Activated T-cell treated with anti-CD3 and anti-CD28 coated beads for 24 hours (primary cell): ENCODE data around the gene SP6.

Source experiments
- DNase-seq: peaks from one replicate; pipeline ENCODE4 v3.0.0-alpha.2; 2020; ENCODE audit warnings: low read depth

SP6 gene

DNA sequence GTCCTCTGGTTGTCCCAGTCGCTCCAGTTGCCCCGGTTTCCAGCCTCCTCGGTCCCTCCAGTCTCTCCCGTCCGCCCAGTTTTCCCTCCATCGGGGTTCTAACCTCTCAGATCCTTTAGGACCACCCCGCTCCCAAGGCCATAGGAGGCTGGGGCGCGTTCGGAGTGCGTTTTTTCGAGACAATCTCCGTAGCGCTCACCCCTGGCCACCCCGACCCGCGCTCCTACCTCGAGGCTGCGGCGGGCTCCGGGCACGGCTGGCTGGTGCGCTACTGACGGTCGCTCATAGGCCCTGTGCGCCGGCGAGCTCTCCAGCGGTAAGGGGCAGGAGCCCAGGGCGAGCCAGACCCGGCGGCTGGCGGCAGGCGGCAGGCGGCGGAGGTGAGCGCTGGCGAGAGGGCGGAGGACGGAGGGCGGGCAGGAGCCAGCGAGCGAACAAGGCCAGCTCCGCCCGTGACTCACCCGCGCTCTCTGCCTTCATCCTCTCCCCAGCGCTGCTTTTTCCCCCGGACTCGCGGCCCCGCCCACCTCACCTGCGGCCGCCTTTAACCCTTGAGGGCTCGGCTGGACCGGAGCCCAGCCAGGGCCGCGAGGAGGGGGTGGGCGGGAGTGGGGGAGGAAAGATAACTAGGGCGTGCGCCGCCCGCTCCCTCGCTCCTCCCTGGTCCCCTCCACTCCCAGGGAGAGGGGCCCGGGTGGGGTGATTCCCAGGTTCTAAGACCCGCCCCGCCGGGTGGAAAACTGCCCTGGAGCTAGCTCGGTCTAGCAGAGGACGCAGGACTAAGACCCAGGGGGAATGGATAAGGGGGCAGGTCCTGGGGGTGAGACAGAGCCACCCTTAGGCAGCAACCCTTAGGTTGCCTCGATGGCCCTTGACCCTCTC lies at the start of gene SP6:
TSS of gene SP6 (minus strand) at position 472 of the 882 bp plus-strand sequence. CDS start 2,734 bp downstream, outside the sequence.
- DNase-seq: peak; percentile 57

DNA sequence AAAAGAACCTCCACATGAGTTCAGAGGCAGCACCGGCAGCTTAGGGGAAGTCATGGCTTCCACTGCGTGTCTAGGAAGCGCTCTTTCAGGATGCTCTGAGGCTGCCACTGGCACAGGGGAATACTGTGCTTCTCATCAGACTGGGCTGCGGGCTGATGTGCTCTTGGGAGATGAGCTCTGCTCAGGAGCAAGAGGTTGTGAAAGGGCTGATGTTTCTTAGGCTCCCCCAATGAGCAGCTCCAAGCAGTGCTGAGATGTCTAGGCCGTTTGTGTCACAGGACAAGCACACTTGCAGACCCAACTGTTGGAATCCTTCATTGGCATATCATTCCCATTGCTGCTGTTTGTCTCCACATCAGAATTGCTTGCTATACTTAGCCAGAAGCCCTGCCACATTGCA lies 48.7 kb upstream of the SP6 start:
- DNase-seq: no peak

DNA sequence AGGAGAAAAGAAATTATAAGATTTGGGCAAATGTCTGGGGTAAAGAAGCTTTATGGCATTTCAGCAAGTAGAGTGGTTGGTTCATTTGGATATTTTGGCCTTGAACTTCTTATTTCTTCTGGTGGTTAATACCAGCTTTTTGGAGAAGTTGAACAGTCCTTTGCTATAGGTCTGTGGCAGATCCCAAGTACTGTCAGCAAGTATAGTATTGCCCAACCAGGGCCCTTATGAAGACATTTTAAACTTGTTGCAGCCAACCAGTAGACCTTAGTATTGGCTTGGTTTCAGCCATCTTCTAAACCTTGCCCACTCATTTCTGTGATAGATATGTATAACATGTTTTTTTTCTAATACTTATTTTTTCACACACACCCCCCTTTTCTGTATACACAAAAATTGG lies 47.3 kb upstream of the SP6 start:
- DNase-seq: no peak

DNA sequence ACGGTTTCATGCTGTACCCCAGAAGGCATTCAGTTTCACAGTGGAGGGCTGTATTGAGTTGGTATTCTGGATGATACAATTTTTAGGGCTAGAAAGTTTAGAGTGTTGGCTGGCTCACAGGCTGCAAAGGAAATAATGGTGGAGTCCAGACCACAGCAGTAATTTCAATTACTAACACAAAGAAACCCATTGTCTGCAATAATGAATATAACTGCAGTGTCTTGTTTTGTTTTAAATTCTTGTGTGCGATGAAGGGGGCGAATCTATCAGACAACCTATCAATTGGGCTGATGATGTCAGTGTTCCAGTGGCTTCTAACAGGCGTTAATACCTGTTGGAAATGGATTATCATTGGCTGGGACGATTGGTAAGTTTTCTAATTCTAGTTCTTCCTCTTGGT lies 46.6 kb upstream of the SP6 start:
- DNase-seq: no peak

DNA sequence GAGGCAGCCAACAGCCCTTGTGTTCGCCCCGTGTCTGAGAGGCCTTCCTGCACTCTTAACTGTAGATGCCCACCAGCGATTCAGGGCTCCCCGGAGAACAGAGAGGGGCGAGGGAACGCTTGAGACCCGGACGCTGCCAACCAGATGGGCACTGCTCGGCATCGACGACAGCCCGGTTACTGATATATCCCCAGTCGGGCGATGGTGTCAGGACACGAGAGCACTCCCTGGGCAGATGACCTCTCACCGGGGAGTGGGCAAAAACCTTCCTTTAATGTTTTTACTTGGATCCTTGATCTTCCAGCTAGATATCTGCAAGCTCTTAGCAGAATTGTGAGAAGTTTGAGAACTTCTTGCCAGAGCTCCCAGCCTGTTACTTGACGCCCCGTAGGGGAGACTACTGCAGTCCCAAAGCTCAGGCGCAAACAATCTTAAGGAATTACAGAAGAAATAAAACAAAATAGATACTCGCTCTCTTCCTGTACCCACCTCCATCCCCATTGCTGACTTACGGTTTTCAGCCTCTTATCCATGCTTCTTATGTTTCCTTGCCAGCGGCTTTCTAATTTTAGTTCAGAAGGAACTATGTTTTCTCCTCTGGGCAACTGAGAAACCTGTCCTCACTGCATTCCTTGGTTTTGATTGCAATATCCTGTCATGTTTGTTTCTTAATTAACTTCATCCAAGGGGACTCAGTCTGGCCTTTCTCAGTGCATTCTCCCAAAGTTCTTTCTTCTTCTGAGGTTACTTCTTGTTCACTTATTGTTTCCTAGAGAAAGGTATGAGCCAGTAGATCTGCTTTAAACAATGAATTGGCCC lies 45.9 kb upstream of the SP6 start:
- no peak for DNase-seq

DNA sequence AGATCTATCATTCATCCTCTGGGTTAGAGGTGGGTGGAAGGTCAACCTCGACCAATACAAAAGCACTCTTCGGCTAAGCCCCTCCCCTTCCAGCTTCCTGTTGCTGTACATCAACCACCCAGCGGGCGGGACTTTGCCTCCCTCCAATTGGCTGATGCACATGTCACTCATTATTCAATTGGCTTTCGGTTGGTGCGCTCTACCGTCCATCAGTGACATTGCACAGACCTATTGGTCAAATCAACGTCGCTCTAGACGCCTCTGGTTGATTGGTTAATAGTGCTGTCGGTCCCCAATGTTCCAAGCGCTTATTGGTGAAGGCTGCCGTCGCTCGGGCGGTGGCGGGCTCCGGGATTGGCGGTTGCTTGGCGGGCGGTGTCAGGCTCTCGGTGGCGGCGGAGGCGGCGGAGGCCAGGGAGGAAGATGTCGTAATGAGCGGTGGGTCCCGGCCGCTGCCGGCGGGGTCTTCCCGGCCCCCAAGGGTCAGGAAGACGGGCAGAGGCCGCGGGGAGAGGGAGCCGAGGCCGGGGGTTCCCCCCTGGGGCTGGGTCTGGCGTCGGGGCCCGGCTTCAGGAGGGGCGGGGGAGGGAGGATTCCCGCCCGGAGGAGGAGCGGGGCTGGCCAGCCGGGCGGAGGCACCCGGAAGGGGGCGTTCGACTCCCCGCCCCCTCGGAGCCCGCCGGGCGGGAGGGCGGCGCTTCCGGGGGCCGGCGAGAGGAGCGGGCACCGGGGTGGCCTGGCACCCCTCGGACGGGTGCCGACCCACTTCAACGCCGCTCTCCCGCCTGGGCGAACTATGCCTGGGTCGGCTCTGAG lies 45.1 kb upstream of the SP6 start, which contains the start of gene SP2:
TSS of gene SP2 (plus strand) at position 381 of the 816 bp plus-strand sequence. CDS start at position 432, 51 bp downstream.
- peak; percentile 100 for DNase-seq

DNA sequence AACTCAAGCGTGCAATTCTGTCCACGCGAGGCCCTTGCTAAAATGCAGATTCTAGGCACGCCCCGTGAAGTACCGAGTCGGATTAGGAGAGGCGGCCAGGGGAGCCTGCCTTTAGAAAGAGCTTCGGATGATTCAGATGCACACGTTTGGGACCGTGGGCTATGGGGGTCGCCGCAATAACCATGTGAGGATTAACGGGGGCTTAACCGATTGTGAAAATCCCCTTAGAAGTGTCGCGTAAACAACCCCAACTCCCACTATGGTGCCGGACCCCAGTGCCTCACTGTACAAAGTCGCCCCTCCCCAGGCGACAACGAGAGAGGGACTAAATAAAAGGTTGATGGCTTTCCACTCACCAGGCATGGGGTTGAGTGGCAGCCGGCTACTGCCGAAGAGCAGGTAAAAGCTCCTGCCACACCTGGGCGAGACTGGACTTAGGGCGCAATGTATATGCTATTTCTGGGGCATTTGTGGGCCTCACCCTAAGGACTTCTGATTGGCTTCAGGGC lies 44.4 kb upstream of the SP6 start:
- no peak for DNase-seq

DNA sequence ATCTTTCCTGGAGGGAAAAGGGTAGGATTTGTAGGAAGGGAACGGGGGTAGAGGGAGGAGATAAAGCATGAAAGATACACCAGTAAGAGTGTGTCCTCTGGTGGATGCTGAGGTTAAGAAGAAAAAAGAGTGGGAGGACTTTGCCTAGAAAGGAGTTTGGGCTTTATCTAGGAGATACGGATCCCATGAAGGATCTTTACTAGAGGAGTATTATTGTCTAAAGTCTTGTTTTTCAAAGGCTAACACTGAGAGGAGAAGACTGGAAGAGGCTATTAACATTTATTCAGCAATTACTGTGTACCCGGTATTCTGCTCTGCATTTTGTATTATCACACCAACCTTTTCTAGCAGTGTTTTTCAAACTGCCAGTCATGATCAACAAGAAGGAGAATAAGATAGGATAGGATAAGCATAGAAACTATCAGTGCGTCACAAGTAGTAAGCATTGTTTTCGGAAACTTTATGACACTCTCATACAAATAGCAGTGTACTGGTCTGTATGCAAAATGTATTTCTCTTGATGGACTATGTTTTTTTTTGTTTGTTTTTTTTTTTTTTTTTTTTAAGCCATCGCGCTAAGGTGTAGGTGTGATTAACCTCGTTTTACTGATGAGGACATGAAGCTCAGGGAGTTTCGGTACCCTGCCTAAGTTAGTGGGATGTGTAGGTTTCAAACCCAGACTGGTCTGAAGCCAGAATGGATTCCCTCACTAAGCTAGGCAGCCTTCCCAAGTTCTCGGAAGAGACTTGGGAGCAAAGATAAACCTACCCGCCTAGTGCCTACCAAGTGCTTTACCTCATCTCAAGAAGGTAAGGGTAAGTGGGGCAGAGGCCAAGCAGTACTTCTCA lies 43.8 kb upstream of the SP6 start:
- no peak for DNase-seq

DNA sequence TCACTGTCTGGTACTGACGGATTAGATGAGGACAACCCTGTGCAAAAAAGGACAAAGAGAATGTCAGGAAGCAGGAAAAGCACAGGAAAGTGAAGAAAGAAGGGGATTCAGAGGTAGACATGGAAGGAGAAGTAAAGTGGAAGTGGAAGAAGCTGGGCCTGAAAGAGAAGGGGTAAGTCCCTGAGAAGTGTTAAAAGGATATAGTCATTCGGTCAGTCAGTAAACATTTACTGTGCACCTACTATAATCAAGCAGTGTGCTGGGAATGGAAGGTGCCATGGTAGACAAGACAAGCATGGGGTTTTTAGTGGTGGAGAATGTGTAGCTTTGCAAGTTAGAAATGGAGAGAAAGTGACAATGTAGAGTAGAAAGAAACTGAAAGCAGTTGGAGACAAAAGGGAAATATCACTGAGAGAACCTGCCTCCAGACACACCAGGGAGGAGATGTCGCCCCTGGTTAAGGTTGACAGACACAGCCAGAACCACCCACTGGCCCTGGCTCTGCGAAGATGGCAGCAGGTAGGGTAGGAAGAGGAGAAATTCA lies 40.7 kb upstream of the SP6 start:
- no peak for DNase-seq

DNA sequence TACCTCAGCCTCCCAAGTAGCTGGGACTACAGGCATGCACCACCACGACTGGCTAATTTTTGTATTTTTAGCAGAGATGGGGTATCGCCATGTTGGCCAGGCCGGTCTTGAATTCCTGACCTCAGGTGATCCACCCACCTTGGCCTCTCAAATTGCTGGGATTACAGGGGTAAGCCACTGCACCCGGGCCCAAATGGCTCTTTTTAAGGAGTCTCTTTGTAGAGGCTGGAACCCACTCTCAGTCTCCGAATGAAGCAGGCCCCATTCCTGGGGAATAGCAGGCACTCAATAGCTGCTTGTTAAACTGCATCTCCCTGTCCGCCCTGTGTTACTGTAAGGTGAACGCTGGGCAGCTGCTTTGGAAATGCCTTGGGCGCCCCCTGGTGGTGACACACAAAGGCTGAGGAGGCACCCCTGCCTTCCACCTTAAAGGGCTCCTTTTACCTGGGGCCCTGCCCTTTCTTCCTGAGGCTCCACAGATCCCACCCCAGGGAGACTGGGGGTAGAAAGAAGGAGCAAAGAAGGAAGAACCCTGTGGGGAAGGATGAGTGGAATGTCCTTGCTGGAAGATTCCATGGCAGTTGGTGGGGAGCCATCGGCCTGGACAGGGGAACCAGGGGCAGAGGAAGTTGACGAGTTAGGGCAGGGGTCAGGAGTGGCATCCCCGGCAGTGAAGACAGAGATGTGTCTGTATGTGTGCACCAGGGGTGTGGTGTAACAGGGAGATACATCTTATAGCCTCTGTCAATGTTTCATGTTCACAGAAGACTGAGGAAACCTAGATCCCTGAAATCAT lies 39.0 kb upstream of the SP6 start:
- DNase-seq: peak; percentile 86

DNA sequence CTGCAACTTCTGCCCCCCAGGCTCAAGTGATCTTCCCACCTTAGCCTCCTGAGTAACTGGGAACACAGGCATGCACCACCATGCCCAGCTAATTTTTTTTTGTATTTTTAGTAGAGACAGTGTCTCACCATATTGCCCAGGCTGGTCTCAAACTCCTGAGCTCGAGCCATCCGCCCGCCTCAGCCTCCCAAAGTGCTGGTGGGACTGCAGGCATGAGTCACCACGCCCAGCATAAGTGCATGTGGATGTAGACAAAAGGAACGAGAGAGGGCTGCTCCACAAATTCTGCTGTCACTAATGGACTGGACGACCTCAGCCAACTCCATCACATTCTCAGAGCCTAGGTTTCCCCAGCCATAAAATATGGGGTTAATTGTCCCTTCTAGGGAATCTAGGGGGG lies 37.3 kb upstream of the SP6 start:
- DNase-seq: no peak

DNA sequence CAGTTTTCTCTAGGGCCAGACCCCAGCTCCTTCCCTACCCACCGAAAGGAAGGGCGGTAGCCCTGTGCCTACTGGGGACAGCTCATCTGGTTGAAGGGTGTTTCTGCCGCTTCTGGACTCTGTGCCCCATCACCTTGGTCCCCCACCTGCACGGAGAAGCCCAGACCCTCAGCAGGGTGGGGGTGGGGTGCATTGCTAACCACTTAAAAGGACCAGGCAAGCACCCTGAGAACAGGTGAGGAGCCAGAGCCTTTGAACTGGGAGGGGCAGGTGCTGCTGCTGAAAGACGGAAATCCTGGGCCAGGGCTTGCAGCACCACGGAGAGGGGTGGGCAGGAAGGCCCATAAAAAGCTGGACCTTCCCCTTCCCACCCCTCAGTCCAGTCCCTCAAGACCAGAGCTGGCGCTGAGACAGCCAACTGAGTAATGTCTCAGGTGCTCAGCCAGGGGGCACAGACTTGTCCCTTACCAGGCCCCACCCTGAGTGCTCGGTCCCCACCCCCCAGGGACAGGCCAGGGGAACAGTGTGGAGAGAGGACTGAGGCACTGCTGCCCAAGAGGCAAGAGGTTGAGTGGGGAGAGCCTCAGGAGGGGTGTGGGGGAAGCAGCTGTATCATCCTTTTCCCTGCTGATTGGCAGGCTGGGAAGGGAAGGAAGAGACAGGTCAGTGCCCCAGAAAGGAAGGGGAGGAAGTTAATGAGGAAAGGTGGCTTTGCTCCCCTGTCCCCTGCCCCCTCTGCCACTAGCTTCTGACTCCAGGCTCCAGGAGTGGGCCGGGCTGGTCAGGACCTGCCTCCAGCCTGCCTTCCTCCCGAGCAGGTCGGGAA lies 34.2 kb upstream of the SP6 start:
- DNase-seq: no peak

DNA sequence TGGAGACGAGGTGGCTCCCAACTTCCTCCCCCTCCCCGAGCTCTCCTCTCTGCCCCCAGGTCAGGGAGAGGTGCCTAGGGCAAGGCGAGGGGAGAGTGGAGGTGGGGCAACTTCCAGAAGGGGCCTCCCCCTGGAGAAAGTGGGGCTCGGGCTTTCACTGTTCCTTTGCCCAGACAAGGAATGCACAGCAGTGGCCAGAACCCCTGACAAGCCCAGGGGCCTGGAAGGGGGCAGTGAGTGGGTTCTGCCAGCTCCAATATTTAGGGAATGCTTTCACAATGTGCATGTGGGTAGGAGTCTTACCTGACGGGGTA lies 33.4 kb upstream of the SP6 start:
- no peak for DNase-seq

DNA sequence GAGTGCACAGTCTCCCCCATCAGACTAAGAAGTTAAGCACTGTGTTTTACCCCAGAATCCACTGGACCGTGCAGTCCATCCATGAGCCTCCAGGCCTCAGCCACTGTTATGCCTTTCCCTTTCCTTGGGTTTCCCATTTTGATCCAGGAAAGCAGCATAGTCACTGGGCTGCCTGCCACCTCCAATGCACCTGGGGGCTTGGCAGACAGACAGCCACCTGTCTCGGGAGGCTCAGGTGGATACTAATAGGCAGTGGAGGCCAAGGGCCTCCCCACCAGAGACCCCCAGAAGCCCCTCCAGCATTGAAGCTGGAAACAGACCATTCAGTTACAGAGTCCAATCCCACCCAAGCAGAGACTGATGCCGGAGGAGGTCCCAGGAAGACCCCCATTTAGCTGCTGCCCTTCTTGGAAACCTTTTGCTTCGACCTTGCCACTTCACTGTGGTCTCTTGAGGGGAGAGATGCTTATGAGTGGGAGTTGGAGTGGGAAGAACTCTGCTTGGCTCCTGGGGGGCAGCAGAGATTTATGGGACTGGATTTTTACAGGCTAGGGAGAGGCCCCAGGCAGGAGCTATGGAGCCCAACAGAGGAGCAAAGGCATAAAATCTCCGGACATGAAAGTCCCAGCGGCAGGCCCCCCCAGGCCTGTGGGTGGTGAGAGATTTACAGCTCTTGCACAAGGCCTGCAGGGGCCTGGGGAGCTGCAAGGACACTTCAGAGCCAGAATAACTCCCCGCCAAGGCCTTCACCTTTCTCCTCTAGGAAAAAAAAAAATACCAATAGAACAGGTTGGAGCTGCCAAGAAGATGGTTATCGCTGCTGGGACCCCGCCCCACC lies 32.8 kb upstream of the SP6 start:
- no peak for DNase-seq

DNA sequence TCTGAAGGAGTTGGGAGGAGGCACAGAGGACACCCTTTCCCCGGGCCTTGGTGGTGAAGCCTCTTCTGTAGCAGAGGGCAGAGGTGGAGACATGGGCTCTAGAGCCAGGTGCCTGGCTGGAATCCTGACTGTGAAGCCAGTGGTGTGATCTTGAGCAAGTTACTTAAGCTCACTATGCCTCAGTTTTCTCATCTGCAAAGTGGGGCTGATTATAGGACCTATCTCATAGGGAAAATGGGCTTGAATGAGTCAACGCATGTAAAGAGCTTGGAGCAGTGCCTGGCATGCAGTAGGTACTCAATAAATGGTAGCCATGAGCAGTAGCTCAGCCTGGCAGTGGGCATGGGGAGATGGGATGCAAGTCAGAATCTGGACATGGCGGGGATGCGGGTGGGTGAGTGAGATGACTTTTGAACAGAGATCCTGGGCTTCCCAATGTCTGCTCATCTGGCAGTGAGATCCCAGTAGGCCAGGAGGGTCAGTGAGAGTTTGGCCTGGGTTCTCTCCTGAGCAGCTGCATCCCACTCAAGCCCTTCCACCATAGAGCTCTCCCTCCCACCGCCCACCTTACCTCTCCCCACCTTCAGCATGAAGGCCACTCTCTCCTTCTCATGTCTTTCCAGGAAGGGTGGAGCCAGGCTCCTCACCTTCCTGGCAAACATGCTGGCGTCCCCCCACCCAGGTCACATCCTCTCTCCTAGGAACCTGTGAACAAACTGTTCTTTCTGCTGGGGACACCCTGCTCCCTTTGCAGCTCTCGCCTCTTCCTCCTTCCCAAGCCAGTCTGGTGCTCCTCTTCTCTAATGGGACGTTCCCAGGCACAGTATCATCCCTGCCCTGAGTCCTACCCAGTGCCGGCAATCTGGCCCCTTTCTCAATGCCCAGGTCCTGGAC lies 32.0 kb upstream of the SP6 start:
- no peak for DNase-seq

DNA sequence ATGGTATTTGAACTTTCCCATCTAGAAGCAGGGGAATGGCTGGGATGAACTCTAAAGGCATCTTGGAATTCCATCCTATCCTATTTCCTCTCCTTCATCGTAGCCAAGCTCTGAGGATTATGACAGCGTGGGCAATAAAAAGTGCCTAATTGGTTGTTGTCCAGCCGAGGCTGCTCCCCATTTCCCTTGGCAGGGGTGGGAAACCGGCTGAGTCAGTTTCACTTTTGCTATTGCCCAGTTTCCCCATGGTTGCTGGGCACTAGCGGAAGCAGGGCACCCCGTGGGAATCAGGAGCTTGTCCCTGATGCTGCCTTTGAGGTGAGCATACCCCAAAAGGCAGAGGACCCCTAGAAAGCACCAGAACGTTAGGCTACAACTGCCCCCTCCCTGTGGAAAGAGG lies 31.3 kb upstream of the SP6 start:
- DNase-seq: no peak

DNA sequence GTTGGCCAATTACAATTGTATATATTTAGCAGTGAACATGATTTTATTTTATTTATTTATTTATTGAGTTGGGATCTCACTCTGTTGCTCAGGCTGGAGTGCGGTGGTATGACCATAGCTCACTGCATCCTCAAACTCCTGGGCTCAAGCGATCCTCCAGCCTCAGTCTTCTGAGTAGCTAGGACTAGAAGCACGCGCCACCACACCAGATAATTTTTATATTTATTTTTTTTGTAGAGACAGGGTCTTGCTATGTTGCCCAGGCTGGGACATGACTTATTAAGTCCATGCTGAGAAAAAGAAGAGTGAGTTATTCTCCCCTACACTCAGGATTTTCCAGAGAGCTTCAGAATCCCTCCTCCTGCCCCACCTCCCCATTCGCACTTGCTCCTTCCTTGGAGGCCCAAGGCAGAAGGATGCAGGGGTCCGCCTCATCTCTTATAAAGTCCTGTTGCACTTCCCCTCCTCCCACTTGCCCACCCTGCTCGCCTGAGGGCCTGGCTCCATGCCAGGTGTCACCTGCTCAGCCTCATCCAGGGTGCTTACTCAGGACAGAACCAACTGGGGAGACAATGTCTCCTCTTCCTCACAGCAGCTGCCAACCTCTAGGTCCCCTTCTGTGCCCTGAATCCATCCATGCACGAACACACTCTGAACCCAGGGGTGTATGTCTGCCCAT lies 29.0 kb upstream of the SP6 start:
- no peak for DNase-seq
